ES-I3 (cell line): Measurements from ENCODE around the gene LDHAL6A.
"Not testable (repeated sequence)": the region's sequence is repeated elsewhere in the genome, so short reads cannot be mapped to it uniquely, and the experiment has no call there.

Source experiments
- H3K36me3 ChIP-seq: 2 replicates; pipeline ENCODE4 v1.6.1; 2013; ENCODE audit warnings: mild to moderate bottlenecking, low read length, control low read depth, moderate library complexity; ENCODE audit not compliant: insufficient read depth
- H3K4me1 ChIP-seq: 2 replicates; pipeline ENCODE4 v1.6.1; 2013; ENCODE audit warnings: mild to moderate bottlenecking, control low read depth, low read length; ENCODE audit not compliant: insufficient read depth
- H3K9ac ChIP-seq: 2 replicates; pipeline ENCODE4 v1.6.1; 2013; ENCODE audit warnings: low read depth, mild to moderate bottlenecking, low read length, moderate library complexity
- H3K9me3 ChIP-seq: 2 replicates; pipeline ENCODE4 v1.6.1; 2013; ENCODE audit warnings: mild to moderate bottlenecking, low read length, moderate library complexity; ENCODE audit not compliant: control insufficient read depth, insufficient read depth

Gene LDHAL6A

DNA sequence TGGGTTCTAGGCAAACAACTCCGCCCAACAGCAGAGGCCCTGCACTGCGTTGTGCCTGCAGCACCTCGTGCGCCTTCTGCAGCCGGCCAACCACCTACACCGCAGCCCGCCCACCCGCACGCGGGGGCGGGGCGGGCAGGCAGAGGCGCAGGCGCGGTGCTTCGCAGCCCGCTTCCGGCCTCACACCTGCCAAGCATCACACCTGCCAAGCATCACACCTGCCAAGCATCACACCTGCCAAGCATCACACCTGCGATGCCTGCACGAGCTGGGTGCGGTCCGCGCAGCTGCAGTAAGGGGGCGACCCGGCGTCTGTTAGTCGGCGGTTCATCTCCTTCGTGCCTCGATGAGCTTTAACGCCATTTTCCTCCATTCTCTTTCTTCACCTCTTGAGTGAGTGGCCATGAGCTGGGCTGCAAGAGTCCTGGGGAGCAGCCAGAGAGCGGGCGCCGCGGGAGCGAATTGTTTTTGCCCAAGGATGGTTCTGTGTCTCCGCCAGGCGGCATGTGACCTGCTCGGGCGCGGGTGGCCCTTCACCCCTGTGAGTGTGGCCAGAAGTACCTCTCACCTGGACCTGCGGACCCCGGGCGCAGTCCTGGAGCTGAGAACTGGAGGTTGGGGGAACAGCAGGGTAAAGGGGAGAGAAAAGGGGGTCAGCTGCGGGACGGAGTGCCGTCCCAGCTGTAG is at the start of gene LDHAL6A:
Gene LDHAL6A (plus strand): TSS at position 171 of the 687 bp plus-strand sequence. CDS start 825 bp downstream, outside the sequence.
- Histone ChIP-seq H3K9ac (no peak within 1 kb of the TSS), H3K36me3 (no peaks in the 10 kb centered on the region), H3K4me1 (no peaks in the 10 kb centered on the region)

DNA sequence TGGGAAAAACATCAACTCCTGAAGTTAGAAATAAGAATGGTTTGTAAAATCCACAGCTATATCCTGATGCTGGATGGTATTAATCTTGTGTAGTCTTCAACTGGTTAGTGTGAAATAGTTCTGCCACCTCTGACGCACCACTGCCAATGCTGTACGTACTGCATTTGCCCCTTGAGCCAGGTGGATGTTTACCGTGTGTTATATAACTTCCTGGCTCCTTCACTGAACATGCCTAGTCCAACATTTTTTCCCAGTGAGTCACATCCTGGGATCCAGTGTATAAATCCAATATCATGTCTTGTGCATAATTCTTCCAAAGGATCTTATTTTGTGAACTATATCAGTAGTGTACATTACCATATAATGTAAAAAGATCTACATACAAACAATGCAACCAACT is 48.3 kb upstream of the LDHAL6A start:
- H3K9ac ChIP-seq, H3K4me1 ChIP-seq: not testable (repeated sequence)
- peaks cover 12% of the 10 kb centered on the region for H3K36me3 ChIP-seq

More for the DNA sequence above, at the start of gene LDHAL6A:
- H3K9me3 ChIP-seq, result no peaks in the 10 kb centered on the region

DNA sequence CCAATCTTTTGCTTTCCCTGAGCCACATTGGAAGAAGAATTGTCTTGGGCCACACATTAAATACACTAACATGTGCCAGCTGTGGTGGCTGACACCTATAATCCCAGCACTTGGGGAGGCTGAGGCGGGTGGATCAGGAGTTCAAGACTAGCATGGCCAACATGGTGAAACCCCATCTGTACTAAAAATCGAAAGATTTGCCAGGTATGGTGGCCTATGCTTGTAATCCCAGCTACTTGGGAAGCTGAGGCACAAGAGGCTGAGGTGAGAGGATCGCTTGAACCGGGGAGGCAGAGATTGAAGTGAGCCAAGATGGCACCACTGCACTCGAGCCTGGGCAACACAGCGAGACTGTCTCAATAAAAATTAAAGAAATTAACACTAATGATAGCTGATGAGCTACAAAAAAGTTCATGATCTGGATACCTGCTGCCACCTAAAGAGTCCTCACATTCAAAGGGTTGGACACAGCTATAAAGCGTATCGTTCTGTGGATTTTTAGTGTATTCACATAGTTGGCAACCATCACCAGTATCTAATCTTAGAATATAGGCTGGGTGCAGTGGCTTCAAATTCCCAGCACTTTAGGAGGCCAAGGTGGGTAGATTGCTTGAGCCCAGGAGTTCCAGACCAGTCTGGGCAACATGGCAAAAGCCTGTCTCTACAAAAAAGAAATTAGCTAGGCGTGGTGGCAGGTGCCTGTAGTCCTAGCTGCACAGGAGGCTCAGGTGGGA is 46.9 kb upstream of the LDHAL6A start:
- Histone ChIP-seq H3K36me3 (peaks cover 12% of the 10 kb centered on the region), H3K9me3 (no peaks in the 10 kb centered on the region), H3K4me1 (no peaks in the 10 kb centered on the region), H3K9ac (no peak overlapping the region)

More for the DNA sequence above, 48.3 kb upstream of the LDHAL6A start:
- H3K9me3 ChIP-seq, result not testable (repeated sequence)

DNA sequence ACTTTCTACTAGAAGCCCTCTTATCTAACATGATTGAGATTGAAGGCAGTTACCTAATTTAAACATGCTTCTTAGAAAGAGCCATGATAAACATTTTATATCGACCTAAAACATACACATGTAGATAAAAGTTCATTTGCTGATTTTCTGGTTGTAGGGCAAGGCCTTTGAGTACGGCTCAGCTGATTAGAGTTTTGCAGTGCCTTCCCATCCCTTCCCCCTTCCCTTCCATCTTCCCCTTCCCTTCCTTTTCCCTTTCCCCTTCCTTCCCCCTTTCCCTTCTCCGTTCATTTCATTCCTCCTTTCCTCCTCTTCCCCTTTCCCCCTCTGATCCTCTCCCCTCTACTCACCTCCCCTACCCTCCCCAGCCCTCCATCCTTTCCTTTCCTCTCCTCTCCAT is 39.2 kb upstream of the LDHAL6A start:
- no peaks in the 10 kb centered on the region for H3K4me1 ChIP-seq
- H3K9me3 ChIP-seq, result no peaks in the 10 kb centered on the region
- no peak overlapping the region for H3K9ac ChIP-seq
- H3K36me3 ChIP-seq, result no peaks in the 10 kb centered on the region

DNA sequence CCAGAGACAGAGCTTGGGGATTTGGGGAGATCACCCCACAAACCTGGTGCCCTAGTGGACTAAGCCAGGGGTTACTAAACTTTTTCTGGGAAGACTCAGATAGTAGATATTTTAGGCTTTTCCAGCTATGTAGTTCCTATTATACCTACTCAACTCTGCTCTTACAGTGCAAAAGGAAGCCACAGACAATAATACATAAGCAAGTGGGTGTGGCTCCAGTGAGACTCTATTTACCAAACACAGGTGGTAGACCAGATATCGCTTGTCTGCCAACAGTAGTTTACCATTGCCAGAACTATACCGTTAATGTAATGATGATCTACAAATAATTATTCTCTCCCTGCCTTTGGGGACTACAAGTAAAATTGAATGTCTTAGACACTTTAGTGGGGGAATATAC is 36.6 kb upstream of the LDHAL6A start:
- Histone ChIP-seq H3K4me1 (no peaks in the 10 kb centered on the region), H3K9me3 (no peaks in the 10 kb centered on the region), H3K36me3 (no peaks in the 10 kb centered on the region), H3K9ac (no peak overlapping the region)

DNA sequence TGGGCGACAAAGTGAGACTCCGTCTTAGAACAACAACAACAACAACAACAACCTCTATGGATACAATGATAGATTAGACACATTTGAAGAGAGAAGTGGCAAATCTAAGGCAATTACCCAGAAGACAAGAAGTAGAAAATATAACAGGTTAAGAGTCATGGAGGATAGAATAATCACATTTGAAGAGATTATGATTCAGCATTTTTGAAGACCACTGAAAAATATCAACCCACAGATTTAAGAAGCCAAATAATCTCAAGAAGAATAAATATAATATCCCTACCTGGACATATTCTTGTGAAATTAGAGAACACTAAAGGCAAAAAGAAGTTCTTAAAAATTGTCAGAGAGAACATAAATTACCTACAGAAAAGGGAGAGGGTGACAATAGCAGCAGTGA is 35.6 kb upstream of the LDHAL6A start:
- Histone ChIP-seq H3K36me3 (no peaks in the 10 kb centered on the region), H3K9ac (no peak overlapping the region), H3K9me3 (no peaks in the 10 kb centered on the region), H3K4me1 (no peaks in the 10 kb centered on the region)

DNA sequence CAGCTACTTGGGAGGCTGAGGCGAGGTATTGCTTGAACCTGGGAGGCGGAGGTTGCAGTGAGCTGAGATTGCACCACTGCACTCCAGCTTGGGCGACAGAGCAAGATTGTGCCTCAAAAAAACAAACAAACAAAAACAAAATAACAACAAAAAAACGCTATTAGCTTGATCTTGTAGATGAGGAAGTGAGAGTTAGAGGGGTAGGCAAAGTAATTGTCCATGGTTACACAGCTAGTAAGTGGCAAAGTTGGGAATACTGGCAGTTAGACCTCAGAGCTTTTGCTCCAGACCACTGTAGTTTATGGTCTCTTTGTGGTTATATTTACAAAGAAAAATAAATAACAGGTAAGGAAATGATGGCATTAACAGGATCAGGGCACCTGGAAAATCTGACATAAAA is 28.4 kb upstream of the LDHAL6A start:
- no peaks in the 10 kb centered on the region for H3K4me1 ChIP-seq
- no peaks in the 10 kb centered on the region for H3K9me3 ChIP-seq
- H3K9ac ChIP-seq, result no peak overlapping the region
- H3K36me3 ChIP-seq, result no peaks in the 10 kb centered on the region

DNA sequence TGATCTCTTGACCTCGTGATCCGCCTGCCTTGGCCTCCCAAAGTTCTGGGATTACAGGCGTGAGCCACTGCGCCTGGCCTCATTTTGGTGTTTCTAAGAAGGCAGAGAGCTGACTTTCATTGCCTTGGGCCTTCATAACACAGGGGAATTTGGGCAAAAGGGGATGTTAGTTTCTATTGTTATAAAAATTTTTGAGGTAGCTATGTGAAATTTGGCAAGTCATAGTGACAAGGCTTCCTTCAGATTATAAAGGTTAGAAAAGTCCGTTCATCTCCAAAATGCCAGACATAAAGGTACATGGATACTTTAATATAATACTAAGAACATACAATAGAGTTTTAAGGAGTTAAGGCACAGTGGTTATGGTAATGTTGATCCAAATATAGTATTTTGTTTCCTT is 26.3 kb upstream of the LDHAL6A start:
- Histone ChIP-seq H3K9me3 (no peaks in the 10 kb centered on the region), H3K36me3 (no peaks in the 10 kb centered on the region), H3K9ac (no peak overlapping the region), H3K4me1 (no peaks in the 10 kb centered on the region)

DNA sequence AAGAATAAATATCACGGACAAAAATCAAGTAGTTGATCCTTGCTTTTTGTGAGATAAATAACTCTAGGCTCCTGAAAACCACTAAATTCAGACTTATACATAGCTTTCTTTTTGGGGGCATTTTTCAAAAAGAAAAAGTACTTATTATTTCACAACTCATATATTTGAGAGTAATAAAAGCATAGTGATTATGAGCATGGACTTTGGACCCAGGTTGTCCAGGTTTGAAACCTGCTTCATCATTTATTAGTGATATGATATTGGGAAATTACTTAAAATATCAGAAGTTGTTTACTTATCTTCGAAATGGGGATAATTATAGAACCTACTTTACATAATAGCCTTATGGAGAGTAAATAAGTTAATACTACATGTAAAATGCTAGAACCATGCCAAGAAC is 17.0 kb upstream of the LDHAL6A start:
- Histone ChIP-seq H3K4me1 (no peaks in the 10 kb centered on the region), H3K9ac (no peak overlapping the region), H3K9me3 (no peaks in the 10 kb centered on the region), H3K36me3 (no peaks in the 10 kb centered on the region)

DNA sequence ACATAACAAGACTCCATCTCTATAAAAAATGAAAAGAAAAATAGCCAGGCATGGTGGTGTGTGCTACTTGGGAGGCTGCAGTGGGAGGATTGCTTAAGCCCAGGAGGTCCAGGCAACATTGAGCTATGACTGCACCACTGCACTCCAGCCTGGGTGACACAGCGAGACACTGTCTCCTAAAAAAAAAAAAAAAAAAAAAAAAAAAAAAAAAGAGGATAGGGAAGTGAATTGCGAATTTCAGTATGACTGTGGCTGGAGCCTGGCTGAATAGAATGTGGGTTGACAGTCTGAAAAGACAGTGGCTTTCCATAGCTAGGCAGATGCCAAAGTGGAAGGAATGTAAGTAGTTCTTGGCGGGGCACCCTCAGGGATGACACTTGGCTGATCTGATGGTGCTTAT is 6.4 kb upstream of the LDHAL6A start:
- H3K36me3 ChIP-seq, result no peaks in the 10 kb centered on the region
- H3K9ac ChIP-seq, result no peak overlapping the region
- H3K9me3 ChIP-seq, result no peaks in the 10 kb centered on the region
- no peaks in the 10 kb centered on the region for H3K4me1 ChIP-seq

DNA sequence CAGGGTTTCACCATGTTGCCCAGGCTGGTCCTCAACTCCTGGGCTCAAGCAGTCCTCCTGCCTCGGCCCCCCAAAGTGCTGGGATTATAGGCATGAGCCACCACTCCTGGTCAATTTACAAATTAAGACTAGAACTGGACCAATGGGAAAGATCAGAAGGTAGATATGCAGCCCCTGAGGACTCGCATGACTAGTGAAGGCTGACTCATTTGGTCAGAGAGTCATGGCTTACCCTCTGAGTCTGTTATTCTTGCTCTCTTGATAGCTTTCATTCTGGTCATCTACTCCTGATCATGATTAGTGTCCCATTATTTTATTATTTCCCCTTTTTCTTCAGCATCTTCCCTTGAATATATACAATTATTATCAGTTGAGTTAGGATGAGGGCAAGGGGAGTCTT is 2.7 kb upstream of the LDHAL6A start:
- no peaks in the 10 kb centered on the region for H3K4me1 ChIP-seq
- H3K36me3 ChIP-seq, result no peaks in the 10 kb centered on the region
- no peaks in the 10 kb centered on the region for H3K9me3 ChIP-seq
- H3K9ac ChIP-seq, result no peak overlapping the region

DNA sequence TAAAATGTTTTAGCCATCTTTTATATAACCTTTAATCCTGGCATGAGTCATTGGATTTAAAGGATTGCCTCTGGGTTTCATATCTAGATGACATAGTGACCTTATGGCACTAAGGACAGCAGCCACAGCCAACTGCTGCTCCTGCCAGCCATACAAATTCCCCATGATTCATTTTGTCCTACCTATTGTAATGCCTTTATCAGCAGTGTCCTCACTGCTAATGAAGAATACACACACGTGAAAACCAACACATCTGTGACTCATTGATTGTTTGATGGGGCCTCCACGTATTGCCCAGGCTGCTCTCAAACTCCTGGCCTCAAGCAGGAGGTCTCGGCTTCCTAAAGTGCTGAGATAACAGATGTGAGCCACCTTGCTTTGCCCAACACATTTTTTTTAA is 1.8 kb downstream of the LDHAL6A start:
- Histone ChIP-seq H3K9ac (no peak overlapping the region), H3K4me1 (no peaks in the 10 kb centered on the region), H3K36me3 (no peaks in the 10 kb centered on the region)

DNA sequence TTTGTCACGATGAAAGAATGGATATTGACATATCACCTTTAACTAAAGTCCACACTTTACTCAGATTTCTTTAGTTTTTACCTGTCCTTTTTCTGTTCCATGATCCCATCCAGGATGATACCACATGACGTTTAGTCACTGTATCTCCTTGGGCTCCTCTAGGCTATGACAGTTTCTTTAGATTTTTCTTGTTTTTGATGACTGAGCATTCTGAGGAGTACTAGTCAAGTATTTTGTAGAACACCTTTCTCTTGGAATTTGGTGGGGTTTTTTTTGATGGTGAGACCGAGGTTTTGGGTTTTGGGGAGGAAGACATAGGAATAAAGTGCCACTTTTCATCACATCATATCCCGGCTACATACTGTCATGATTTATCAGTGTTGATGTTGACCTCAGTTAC is 4.0 kb downstream of the LDHAL6A start:
- Histone ChIP-seq H3K9me3 (no peaks in the 10 kb centered on the region), H3K9ac (no peak overlapping the region), H3K36me3 (no peaks in the 10 kb centered on the region), H3K4me1 (no peaks in the 10 kb centered on the region)

More for the DNA sequence above, 1.8 kb downstream of the LDHAL6A start:
- no peaks in the 10 kb centered on the region for H3K9me3 ChIP-seq

DNA sequence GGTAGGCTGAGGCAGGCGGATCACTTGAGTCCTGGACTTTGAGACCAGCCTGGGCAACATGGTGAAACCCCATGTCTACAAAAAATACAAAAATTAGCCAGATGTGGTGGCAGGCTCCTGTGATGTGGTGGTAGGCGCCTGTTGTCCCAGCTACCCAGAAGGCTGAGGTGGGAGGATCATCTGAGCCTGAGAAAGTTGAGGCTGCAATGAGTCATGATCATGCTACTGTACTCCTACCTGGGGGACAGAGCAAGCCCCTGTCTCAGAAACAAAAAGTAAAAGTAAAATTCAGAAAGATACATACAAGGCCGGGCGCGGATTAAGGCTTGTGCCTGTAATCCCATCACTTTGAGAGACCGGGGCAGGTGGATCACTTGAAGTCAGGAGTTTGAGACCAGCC is 6.3 kb downstream of the LDHAL6A start:
- Histone ChIP-seq H3K4me1 (no peaks in the 10 kb centered on the region), H3K9ac (no peak overlapping the region), H3K9me3 (no peaks in the 10 kb centered on the region), H3K36me3 (no peaks in the 10 kb centered on the region)

DNA sequence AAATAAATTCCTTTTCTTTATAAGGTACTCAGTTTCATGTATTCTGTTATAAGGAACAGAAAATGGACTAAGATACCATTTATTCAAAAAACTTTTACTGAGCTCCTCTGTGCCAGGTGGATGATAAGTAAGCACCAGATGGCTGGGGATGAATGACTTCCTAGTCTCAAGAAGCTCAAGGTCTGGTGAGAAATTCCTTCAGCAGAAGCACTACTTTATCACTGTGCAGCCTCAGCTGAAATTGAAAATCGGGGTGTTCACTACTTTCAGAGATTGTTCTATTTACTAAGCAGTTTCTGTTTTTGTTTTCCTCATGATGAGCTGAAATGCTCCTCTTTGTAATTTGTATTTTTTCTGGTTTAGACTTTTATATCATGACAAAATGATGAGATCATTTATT is 7.8 kb downstream of the LDHAL6A start:
- H3K9me3 ChIP-seq, result no peaks in the 10 kb centered on the region
- H3K36me3 ChIP-seq, result no peaks in the 10 kb centered on the region
- H3K9ac ChIP-seq, result no peak overlapping the region
- H3K4me1 ChIP-seq, result no peaks in the 10 kb centered on the region
